ENCODE measurements around the gene AARSD1.
A peak's percentile ranks its signal among the peaks of the same experiment; 100 is the strongest.
"Not testable (repeated sequence)": the region's sequence is repeated elsewhere in the genome, so short reads cannot be mapped to it uniquely, and the experiment has no call there.

AARSD1 gene

DNA sequence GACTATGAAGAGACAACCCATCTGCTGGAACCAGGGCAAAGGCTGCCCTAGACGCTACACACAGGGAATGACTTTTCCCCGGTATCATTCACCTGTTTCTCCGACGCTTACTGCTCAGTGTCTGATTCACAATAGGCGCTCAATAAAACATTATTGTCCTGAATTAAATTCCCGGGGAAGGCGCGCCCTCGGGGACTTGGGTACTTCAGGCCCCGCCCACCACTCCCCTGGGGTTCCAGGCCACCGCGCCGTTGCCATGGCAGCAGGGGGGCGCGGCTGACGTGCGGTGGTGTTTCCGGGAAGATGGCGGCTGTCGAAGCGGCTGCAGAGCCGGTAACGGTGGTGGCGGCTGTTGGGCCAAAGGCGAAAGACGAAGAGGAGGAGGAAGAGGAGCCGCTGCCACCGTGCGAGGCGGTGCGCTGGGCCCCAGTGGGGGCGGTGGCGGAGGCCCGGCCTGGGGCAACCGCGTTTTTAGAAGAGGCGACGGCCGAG lies 16.1 kb upstream of the AARSD1 start, which contains the start of gene RUNDC1:
TSS of gene RUNDC1 (plus strand) at position 292 of the 492 bp plus-strand sequence. CDS start at position 304, 12 bp downstream.
- peak; percentile 91 for DNase-seq

DNA sequence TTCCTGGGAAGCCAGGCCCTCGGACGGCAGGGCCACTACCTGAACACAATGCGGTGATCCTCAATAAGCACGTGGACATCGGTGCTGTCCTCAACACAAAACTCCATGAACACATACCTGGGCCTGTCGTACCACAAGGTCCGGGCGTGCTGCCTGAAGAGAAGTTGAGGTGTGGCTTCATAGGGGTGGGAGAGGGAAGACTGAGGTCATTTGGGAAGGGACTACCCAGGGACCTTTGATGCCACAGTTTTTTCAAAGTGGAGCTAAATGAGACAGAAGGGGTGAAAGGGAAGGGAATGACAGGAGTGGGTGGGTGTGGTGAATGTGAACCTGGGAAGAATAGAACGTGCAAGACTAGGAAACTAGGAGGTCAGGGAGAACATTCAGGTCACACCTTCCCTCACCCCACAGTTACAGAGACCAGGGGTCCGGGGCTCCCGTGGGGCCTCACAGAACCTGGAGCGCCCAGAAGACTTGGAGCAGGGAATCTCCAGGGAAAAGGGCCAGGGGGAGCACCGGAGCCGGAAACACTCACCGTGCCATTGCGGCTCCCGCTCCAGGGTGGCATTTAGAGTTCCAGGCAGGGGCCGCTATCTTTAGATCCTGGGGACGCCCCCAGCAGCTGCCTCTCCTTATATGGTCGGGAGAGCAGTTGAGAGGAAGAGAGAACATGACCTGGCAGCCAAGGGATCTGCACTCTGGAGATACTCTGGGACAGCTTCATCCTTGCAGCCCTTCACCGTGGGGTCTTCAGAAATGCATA lies 15.4 kb upstream of the AARSD1 start, which contains the start of gene PTGES3L:
TSS of gene PTGES3L (minus strand) at position 570 of the 763 bp plus-strand sequence. CDS start at position 543, 27 bp downstream.
- DNase-seq = no peak

DNA sequence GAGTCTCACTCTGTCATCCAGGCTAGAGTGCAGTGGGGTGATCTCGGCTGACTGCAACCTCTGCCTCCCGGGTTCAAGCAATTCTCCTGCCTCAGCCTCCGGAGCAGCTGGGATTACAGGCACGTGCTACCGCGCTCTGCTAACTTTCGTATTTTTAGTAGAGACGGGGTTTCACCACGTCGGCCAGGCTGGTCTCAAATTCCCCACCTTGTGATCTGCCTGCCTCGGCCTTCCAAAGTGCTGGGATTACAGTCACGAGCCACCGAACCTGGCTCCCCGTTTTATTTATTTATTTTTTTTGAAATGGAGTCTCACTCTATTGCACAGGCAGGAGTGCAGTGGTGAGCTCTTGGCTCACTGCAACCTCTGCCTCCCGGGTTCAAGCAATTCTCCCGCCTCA lies 11.4 kb upstream of the AARSD1 start:
- not testable (repeated sequence) for DNase-seq

DNA sequence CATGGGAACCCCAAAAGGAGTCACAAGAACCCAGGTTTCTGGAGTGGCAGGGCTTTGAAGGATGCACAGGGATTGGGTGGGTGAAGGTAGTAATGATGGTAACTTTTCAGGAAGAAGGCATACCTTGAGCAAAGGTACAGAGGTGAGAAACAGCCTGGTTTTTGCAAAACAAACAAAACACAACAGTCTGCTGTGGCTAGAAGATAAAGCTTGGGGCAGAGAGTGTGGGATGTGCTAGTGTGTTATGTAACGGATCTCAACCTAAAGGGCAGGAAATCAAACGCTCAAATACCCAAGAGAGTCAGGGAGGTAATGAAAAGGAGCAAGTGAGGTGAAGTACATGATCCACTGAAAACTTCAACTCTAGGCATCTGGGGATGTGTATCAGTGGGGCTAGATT lies 11.0 kb upstream of the AARSD1 start:
- DNase-seq = no peak

DNA sequence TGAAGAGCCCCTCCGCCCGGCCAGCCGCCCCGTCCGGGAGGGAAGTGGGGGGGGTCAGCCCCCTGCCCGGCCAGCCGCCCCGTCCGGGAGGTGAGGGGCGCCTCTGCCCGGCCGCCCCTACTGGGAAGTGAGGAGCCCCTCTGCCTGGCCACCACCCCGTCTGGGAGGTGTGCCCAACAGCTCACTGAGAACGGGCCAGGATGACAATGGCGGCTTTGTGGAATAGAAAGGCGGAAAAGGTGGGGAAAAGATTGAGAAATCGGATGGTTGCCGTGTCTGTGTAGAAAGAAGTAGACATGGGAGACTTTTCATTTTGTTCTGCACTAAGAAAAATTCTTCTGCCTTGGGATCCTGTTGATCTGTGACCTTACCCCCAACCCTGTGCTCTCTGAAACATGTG lies 9.1 kb upstream of the AARSD1 start:
- not testable (repeated sequence) for DNase-seq

DNA sequence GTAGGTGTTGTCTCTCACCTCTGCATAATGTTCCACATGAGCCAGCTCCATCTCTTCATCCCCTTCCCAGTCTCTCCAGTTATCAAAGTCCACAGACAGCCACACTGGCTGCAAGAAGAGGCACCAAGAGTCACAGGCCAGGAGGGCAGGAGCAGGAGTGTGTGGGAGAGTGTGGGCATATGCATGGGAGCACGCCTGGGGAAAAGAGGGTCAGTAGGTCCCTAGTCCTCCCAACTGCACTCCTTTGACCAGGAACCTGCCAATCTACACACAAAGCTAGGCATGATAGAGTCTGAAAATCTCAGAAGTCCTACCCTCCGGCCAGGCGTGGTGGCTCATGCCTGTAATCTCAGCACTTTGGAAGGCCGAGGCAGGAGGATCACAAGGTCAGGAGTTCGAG lies 7.3 kb upstream of the AARSD1 start:
- no peak for DNase-seq

DNA sequence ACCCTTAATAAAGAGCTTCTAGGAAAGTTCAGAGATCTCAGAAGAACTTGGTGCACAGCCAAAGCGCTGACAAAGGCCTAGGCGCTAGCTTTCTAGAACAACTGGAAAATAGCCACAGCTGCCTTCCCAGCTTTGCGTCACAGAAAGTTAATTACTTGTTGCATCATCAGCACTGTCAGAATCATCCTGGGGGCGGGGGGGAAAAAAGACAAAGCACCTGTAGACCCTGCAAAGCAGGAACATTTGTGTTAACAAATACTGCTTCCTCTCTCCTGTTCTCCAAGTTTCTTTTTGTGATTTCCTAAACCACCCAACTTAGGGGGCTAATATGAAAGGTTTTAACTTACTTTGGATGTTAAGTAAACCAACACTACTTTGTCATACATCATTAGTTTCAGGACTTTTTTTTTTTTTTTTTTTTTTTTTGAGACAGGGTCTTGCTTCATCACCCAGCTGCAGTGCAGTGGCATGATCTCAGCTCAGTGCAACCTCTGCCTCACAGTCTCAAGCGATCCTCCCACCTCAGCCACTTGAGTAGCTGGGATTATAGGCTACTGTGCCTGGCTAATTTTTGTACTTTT lies 4.8 kb upstream of the AARSD1 start:
- DNase-seq = no peak

DNA sequence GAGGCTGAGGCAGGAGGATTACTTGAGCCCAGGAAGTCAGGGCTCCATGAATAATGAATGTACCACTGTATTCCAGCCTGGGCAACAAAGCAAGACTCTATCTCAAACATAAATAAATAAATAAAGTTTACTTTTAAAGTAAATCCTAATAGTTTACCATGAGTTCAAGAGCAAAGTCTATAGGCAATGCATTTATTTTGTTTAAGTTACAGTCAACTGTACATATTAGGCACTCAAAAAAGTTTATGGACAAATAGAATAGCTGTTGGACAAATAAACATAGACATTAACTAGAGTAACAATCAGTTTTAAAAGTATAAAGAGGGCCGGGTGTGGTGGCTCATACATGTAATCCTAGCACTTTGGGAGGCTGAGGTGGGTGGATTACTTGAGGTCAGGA lies 3.7 kb upstream of the AARSD1 start:
- no peak for DNase-seq

DNA sequence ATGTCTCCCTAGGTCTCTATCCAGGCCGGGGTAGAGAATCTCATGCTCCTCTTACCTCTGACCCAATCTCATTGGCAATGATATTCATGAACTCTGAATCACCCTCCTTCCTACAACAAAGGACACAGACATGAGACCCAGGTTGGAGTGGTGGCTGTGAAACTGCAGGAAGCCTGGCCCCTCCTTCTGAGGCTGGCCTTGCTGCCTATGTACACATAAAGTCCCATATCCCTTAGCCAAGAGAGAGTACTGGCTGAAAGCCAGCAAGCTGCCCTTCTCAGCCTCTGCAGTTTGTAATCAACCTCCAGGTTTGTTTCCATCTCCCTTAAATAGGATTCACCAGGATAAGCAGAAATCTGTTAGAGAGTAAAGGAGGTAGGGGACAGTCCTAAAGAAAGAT lies 10.6 kb downstream of the AARSD1 start:
- DNase-seq = no peak

DNA sequence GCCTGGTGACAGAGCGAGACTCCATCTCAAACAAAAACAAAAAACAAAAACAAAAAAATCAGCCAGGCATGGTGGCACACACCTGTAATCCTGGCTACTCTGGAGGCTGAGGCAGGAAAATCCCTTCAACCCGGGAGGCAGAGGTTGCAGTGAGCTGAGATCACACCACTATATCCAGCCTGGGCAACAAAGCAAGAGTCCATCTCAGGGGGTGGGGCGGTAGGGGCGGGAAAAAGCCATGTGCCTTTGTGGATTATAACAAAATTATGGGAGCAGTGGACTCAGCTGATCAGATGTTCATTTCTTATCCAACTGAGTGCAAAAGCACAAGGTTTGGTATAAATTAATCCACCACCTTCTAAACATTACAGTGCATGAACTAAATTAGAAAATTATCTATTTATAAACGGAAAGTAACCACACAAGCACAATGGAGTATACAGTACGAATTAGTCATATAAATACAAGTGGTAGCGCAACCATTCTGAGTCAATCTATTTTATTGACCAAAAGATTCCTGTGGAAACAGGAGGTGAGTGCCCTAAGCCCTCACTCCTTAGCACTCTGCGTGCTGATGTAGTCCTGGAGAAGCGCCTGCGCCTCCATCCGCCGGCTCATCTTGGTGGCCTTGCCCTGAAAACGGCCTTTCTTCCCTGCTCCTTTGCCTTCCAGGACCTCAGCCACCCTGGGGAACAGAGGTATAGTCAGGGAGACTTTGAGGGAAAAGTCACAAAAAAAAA lies 14.0 kb downstream of the AARSD1 start:
- no peak for DNase-seq

DNA sequence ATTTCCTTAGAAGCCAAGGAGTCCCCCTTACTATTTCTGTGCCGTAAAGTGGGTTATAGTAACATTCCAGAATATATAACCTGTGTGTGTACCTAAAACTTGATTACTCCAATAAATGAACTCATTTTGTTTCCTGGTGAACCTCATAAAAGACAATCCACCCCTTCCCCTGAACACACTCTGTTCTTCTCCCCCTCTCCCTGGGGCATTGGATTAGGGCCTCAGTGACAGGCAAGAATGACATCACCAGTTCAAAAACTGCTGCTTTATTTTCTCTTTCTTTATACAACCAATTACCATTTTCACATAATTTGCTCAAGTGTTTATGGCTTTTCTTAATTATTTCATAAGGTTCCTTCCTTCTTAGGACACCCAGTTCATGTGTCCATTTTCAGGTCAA lies 17.4 kb downstream of the AARSD1 start:
- no peak for DNase-seq

DNA sequence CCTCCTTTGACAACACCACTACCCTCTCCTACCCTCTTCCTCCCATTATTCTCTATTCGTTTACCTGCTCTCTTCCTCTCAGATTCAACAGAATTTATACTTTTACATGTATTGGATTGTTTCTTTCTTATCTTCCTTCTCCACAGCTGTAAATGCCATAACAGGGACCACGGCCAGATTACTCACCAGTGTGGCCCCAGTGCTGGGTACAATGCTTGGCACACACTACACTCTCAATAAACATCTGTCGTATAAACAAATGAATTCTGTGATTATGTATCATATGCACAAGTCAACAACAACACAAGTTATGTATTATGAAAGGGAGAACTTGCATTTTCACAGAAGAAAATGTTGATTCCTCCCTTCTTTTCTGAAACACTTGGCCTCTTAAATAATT lies 20.0 kb downstream of the AARSD1 start:
- no peak for DNase-seq

DNA sequence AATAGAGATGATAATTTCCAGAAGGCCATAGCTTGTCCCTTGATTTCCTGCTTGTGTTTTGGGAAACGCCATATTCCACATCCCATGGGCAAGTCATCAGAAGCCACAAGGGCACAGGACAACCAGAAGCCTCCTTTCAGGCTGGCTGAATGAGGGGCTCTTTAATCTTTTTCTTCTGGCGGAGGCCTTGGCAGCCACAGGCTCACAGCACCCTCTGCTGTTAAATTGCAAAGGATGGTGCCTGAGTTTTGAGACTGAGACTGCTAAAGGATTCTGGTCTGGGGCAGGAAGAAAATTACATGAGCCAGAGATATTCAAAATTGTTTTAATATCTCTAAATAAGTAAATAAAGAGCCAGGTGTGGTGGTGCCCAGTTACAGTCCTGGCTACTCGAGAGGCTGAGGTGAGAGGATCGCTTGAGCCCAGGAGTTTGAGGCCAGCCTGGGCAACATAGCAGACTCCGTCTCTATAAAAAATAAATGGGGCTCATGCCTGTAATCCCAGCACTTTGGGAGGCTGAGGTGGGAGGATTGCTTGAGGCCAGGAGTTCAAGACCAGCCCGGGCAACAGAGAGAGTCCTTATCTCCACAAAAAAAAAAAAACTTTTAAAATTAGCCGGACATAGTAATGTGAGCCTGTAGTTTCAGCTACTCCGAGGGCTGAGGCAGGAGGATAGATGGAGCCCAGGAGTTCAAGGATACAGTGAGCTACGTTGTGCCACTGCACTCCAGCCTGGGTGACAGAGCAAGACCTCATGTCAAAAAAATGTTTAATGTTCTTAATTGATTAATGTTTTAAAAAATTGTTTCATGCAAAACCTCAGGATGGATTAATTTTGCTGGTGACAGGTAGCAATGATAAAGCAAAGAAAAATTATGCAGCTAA lies 26.3 kb downstream of the AARSD1 start:
- DNase-seq = peak; percentile 5

DNA sequence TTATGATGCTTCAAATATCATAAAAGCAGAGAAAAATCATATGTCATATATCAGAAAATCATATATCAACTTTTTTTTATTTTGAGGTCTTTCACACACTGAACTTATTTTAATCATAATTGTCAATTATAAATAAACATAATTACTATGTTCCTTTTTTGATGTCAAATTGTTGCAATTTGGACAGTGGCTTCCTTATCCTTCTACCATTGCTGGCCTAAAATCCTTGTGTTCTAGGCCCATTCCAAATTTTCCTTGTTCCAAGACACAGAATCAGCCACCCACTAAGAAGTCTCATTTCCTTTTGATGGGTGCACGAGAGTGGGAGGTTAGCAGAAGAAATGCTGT lies 34.8 kb downstream of the AARSD1 start:
- DNase-seq = no peak

DNA sequence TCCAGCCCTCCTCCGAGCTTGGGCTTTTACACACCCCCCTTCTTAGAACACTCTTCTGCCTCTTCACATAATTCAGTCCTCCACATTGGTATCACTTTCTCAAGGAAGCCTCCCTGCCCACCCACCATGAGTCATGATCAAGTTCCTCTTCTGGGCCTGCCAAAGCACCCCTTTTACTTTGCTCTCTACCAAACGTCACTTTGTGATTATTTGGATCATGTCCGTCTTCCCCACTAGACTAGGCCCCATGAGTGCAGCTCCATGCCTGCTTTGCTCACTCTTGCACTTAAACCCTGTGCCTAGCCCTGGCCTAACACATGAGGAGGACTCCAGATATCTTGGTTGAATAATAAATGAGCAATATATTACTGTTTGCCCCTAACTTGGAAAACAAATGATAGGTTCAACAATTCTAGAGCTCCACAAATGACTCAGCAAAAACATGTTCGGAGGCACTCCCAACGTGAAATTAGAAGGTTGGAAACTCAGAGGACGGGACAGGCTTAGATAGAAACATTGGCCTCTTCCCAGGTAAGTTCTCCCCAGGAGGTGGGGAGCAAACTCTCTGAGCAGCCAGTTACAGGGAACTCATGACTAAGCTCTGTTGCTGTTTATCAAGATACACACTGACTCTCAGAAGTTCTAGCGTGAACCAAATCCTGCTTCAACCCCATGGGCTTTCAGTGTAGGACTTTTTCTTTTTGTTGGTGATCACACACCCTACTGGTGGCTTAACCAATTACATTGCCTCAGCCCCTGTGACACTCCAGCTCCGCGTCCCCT lies 35.3 kb downstream of the AARSD1 start:
- peak; percentile 15 for DNase-seq

DNA sequence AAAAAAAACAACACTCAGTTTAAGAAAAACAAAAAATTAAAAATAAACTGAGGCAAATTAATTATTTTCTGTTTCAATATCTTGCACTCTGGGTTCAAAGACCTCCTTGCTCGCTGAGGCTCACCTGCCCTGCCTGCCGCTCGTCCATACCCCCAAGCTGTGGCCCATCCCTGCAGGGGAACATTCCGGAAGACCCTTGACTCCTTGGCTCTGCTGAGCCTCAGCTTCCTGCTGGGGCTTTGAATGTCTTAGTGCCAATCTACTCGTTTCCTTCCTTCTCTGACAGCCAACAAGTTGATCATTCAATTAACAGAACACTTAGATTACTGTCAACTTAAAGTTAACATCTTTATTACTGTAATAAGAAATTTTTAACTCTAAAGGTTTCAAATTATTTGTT lies 39.4 kb downstream of the AARSD1 start:
- no peak for DNase-seq

DNA sequence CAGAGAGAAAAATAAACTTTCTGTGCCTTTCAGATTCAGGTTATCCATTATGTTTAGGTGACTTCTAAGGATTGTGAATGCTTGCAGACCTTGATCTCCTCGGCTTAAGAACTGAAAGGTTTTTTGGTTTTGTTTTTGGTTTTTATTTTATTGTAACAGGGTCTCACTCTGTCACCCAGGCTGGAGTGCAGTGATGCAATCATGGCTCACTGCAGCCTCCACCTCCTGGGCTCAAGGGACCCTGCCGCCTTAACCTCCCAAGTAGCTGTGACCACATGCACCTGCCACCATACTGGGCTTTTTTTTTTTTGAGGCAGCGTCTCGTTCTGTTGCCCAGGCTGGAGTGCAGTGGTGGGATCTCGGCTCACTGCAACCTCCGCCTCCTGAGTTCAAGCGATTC lies 40.8 kb downstream of the AARSD1 start:
- DNase-seq = not testable (repeated sequence)

DNA sequence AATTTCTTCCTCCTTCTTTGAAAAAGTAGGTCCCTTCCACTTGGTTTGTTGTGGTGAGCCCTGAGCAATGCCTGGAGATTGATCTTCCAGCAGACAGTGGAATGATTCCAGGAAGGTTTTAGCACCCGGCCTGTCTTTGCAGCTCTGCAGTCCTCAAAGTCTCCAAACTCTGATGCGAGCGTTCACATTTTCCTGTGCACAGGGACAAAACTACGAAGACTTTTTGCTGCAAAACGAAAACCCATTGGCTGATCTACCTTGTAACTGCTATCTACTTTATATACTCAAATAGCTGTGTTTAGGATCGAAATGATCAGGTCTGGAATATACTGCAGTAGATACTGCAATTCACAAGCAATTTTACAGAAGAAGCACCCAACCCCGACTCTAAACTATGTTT lies 42.0 kb downstream of the AARSD1 start:
- DNase-seq = no peak

DNA sequence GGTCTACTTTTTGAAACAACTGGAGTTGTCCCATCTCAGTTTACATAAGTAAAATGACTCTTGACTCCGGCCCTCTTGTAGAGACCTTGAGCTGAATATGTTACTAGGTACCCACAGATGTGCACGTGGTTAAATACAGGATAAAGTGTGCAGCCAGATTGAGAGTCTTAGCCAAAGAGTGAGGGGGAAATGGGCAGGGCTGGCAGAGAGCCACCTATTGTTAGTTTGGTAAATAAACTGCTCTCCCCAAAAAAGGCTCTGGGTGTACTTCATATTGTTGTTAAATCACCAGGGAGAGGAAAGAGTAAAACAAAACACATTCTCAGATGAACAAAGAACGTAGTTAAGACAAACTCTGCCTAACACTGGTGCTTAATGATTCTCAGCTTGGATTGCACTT lies 43.3 kb downstream of the AARSD1 start:
- no peak for DNase-seq

DNA sequence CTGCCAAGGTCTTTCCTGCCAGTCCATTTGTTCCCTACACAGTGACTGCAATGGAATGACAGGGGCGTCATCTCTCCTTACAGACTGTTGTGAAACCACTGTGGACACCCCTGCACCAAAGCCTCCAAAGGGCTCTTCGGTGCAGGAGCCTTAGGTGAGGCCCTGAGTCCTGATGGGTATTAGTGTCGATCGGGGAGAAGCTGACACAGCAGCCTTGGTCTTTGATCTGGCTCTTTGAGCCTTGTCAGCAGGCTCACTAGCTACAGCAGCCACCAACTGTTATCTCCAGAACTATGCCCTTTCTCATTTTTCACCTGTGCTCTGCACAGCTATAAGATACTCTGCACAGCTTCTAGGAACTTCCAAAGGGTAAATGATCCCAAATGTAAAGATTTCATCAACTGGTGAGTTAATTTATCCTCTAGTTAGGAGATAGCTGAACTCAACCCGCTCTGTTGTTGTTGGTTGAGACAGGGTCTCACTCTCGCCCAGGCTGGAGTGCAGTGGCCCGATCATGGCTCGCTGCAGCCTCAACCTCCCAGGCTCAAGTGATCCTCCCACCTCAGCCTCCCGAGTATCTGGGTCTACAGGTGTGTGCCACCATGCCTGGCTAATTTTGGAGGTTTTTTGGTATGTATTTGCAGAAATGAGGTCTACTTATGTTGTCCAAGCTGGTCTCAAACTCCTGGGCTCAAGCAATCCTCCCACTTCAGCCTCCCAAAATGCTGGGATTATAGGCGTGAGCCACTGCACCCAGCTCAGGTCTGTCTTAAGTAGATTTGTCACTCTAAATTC lies 44.0 kb downstream of the AARSD1 start:
- no peak for DNase-seq

DNA sequence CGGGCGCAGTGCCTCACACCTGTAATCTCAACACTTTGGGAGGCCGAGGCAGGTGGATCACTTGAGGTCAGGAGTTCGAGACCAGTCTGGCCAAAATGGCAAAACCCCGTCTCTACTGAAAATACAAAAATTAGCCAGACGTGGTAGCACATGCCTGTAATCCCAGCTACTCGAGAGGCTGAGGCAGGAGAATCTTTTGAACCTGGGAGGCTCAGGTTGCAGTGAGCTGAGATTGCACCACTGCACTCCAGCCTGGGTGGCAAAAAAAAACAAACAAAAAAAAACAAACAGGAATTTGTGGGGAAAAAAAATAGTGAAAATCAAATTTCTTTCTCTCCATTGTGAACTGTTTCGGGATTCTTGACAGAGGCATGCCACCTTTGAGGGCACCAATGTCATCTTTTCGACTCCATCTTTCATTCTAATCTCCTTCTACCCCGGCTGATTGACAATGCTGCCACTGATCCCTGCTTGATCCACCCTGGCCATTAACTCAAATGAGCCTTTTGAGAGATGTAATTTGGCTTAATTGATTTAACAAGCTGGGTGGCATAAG lies 44.7 kb downstream of the AARSD1 start:
- DNase-seq = not testable (repeated sequence)
